Measurements from ENCODE around the gene KIF13A.

Gene KIF13A

DNA sequence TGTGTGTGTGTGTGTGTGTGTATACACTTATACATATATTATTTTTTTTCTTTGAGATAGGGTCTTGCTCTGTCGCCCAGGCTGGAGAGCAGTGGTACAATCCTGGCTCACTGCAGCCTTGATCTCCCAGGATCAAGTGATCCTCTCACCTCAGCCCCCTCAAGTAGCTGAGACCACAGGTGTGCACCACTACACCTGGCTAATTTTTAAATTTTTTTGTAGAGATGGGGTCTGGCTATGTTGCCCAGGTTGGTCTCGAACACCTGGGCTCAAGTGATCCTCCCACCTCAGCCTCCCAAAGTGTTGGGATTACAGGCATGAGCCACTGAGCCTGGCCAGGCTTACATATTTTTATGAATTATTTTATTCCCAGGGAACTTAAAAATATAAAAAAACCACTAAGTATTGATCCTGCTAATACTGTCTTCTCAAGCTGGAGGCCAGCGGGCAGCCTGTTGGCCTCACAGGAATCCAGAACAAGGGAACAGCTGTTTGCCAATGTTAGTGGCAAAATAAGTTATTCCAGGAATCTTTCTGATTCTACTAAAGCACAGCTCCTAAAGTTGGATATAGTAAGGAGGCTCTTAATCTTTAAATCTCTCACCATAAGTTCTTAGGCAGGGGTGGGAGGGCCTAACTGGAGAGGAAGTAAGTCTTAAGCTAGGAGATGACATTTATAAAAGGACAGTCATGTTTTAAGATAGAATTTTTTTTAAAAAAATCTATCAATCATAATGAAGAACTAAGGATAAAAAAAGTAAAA, 145.2 kb downstream of the KIF13A start:
- Histone ChIP-seq H3K27me3 (ENCODE audit: insufficient read depth, low read length) (no peaks in the 10 kb centered on the region), H3K36me3 (ENCODE audit: insufficient read depth, low read length) (peaks cover 12% of the 10 kb centered on the region), H2AFZ (ENCODE audit: low read depth, low read length) (no peak overlapping the region), H3K9me3 (ENCODE audit: low read length) (no peaks in the 10 kb centered on the region), H3K4me3 (ENCODE audit: low read length) (no peak overlapping the region), H3K4me1 (ENCODE audit: insufficient read depth, low read length) (peaks cover 9% of the 10 kb centered on the region)

DNA sequence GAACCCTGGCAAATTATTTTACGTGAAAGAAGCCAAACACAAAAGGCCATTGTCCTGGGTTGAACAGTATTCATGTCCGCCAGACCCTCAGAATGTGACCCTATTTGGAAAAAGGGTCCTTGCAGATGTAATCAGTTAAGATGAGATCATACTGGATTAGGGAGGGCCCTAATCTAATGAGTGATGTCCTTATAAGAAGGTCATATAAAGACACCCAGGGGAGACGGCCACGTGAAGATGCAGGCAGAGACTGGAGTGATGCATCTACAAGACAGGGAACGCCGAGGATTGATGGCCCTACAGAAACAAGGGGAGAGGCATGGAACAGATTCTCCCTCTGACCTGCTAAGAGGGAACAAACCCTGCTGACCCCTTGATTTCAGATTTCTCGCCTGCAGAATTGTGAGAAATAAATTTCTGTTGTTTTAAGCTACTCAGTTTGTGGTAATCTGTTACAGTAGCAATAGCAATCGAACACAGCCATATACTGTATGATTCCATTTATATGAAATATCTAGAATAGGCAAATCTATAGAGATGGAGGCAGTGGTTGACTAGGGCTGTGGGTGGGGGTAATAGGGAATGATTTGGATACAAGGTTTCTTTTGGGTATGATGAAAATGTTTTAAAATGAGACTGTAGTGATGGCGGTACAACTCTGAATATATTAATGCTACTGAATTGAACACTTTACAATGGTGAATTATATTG, 147.8 kb downstream of the KIF13A start:
- no peaks in the 10 kb centered on the region for H3K9me3 ChIP-seq (ENCODE audit: low read length)

DNA sequence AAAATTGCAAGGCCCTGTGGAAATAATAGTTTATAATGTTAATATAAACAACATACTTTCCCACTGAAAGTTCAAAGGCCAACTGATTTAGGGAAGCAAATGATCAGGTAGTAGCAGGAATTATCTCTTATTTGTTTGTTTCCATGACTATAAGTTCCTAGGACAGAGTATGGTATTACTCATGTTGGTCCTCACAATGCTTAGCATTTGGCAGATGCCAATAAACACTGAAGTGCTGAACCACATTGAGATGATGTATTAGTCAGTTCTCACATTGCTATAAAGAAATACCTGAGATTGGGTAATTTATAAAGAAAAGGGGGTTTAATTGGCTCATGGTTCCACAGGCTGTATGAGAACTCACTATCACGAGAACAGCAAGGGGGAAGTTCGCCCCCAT, 151.1 kb downstream of the KIF13A start:
- H3K36me3 ChIP-seq (ENCODE audit: insufficient read depth, low read length): peaks cover 33% of the 10 kb centered on the region
- no peak overlapping the region for H2AFZ ChIP-seq (ENCODE audit: low read depth, low read length)
- H3K9me3 ChIP-seq (ENCODE audit: low read length): no peaks in the 10 kb centered on the region
- no peak overlapping the region for H3K4me3 ChIP-seq (ENCODE audit: low read length)
- no peaks in the 10 kb centered on the region for H3K27me3 ChIP-seq (ENCODE audit: insufficient read depth, low read length)
- H3K4me1 ChIP-seq (ENCODE audit: insufficient read depth, low read length): peaks cover 9% of the 10 kb centered on the region

More for the DNA sequence above, 147.8 kb downstream of the KIF13A start:
- H3K4me1 ChIP-seq (ENCODE audit: insufficient read depth, low read length): peaks cover 9% of the 10 kb centered on the region
- no peak overlapping the region for H2AFZ ChIP-seq (ENCODE audit: low read depth, low read length)
- no peak overlapping the region for H3K4me3 ChIP-seq (ENCODE audit: low read length)
- H3K27me3 ChIP-seq (ENCODE audit: insufficient read depth, low read length): no peaks in the 10 kb centered on the region
- peaks cover 21% of the 10 kb centered on the region for H3K36me3 ChIP-seq (ENCODE audit: insufficient read depth, low read length)

DNA sequence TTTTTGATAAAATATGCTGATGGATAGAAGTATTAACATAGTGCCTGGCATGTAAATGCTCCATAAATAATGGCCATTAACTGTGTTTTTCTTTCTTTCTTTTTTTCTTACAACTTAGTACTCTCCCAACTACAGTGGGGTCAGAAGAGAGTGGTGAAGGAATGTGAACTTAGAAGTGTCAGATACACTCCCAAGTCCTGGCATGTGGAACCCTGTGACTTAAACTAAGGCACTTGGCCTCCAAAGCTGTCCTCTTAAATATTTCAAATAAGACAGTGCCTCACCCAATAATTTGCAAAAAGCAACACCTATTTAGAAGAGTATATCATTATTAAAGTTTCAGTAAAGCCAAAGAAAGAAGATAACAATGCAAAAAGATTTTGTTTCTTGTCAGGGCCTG, 151.7 kb downstream of the KIF13A start:
- H3K36me3 ChIP-seq (ENCODE audit: insufficient read depth, low read length): peaks cover 38% of the 10 kb centered on the region
- H3K4me1 ChIP-seq (ENCODE audit: insufficient read depth, low read length): peaks cover 9% of the 10 kb centered on the region
- H2AFZ ChIP-seq (ENCODE audit: low read depth, low read length): no peak overlapping the region
- H3K27me3 ChIP-seq (ENCODE audit: insufficient read depth, low read length): no peaks in the 10 kb centered on the region
- no peak overlapping the region for H3K4me3 ChIP-seq (ENCODE audit: low read length)
- no peaks in the 10 kb centered on the region for H3K9me3 ChIP-seq (ENCODE audit: low read length)

DNA sequence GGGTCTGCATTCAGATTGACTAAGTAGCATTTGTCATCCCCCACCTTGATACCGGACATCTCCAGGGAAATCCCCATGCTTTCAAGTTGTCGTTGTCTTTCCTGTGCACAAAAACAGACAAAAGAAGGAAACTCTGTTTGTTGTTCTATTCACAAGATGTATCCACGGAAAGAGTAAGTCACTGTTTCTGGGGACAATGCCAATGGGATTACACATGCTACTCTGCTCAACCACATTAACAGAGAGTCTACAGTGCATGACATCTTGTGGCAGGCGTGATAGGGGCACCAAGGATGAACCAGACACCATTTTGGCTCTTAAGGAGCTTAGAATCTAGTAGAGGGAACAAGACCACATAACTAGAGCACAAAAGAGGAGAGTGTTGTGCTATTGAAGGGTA, 156.3 kb downstream of the KIF13A start:
- Histone ChIP-seq H3K9me3 (ENCODE audit: low read length) (no peaks in the 10 kb centered on the region), H3K27me3 (ENCODE audit: insufficient read depth, low read length) (no peaks in the 10 kb centered on the region), H3K4me1 (ENCODE audit: insufficient read depth, low read length) (no peaks in the 10 kb centered on the region), H3K36me3 (ENCODE audit: insufficient read depth, low read length) (peaks cover 62% of the 10 kb centered on the region), H3K4me3 (ENCODE audit: low read length) (no peak overlapping the region), H2AFZ (ENCODE audit: low read depth, low read length) (no peak overlapping the region)

DNA sequence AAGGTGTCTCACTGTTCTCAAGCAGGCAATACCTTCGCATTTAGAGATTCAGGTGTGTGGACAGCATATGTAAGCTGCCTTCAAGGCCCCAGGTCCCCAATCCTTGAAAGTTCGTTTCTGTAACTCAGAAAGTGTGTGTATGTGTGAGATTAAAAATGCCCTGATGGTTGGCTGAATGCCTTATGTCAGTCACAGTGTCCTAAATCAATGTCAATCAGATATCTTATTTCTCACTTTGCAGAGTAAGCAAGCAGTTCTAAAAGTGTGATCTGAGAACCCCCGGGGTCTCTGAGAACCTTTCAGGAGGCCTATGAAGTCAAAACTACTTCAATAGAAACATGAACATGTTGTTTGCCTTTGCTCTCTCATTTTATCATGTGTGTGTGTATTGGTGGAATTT, 157.5 kb downstream of the KIF13A start:
- Histone ChIP-seq H3K27me3 (ENCODE audit: insufficient read depth, low read length) (no peaks in the 10 kb centered on the region), H2AFZ (ENCODE audit: low read depth, low read length) (no peak overlapping the region), H3K36me3 (ENCODE audit: insufficient read depth, low read length) (peaks cover 74% of the 10 kb centered on the region), H3K4me1 (ENCODE audit: insufficient read depth, low read length) (no peaks in the 10 kb centered on the region), H3K4me3 (ENCODE audit: low read length) (no peak overlapping the region), H3K9me3 (ENCODE audit: low read length) (no peaks in the 10 kb centered on the region)

DNA sequence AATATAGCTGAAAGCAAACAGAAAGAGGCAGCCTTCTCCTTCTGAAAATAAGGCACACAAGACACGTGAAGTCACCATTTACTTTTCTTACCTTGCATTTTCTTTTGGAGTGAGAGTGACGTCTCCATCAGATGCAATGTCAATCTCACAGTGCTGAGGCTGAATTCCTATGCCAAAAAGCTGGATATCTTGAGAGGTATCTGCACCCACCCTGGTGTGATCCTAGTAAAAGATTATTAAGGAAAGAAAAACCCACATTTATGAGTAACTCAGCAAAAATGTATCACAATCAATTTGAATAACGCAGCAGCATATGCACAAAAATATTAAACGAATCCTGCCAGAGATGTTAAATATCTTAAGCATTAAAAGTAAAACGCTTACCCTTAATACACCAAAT, 159.3 kb downstream of the KIF13A start:
- no peaks in the 10 kb centered on the region for H3K9me3 ChIP-seq (ENCODE audit: low read length)
- H3K4me3 ChIP-seq (ENCODE audit: low read length): no peak overlapping the region
- H3K27me3 ChIP-seq (ENCODE audit: insufficient read depth, low read length): no peaks in the 10 kb centered on the region
- peaks cover 68% of the 10 kb centered on the region for H3K36me3 ChIP-seq (ENCODE audit: insufficient read depth, low read length)
- H2AFZ ChIP-seq (ENCODE audit: low read depth, low read length): no peak overlapping the region
- no peaks in the 10 kb centered on the region for H3K4me1 ChIP-seq (ENCODE audit: insufficient read depth, low read length)

DNA sequence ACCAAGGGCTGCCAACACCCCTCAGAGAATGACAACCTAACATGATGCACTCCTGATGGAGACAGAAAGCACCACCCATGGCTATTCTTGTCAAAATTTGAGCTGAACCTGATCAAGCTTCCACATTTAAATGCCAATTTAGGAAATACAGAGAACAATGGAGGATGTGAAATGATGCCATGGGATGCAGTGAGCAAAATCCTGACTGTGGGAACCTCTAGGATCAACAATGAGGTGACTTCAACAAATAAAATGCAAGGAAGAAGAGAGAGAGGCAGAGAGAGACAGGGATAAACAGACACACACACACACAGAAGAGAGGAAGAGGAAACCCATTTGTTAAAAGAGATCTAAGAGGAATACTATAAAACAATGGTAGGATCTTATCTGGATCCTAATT, 161.1 kb downstream of the KIF13A start:
- Histone ChIP-seq H3K9me3 (ENCODE audit: low read length) (no peaks in the 10 kb centered on the region), H3K36me3 (ENCODE audit: insufficient read depth, low read length) (peaks cover 62% of the 10 kb centered on the region), H2AFZ (ENCODE audit: low read depth, low read length) (no peak overlapping the region), H3K4me1 (ENCODE audit: insufficient read depth, low read length) (no peaks in the 10 kb centered on the region), H3K4me3 (ENCODE audit: low read length) (no peak overlapping the region), H3K27me3 (ENCODE audit: insufficient read depth, low read length) (no peaks in the 10 kb centered on the region)

DNA sequence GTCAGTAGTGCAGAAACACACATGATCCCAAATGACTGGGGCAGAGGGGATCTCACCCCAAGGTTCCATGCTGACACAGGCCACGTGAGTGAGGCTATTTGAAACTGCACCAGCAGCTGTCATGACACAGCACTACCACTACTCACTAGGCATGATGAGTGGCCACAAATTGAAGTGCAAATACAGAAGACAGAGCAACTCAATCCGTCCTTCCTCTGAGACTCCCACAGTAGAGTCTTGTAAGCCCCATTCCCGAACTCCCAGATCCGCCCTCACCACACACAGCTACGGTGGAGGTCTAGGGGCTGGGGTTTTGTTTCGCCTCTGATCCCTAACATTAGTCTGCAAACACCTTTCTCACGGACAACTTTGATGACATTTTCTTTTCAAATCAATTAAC, 167.4 kb downstream of the KIF13A start:
- H3K4me1 ChIP-seq (ENCODE audit: insufficient read depth, low read length): no peaks in the 10 kb centered on the region
- H3K4me3 ChIP-seq (ENCODE audit: low read length): no peak overlapping the region
- H3K36me3 ChIP-seq (ENCODE audit: insufficient read depth, low read length): peaks cover 33% of the 10 kb centered on the region
- H2AFZ ChIP-seq (ENCODE audit: low read depth, low read length): no peak overlapping the region
- H3K9me3 ChIP-seq (ENCODE audit: low read length): no peaks in the 10 kb centered on the region
- no peaks in the 10 kb centered on the region for H3K27me3 ChIP-seq (ENCODE audit: insufficient read depth, low read length)

DNA sequence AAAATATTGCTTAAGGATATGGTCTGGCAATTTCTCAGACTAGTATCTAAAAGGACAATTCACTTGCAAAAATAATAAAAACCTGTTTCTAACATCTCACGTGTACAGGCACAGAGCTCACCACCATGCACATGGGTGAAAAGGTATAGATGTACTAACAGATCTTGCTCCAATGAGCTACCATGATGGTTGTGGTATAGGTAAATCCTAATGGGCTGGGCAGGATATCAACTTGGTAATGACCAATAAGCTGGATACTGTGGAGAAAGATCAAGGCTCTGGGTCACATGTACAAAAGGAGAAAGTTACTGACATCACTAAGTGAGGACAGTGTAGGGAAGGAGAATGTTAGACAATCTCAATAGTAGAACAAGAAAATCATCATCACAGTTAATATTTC, 169.7 kb downstream of the KIF13A start:
- H3K4me3 ChIP-seq (ENCODE audit: low read length): no peak overlapping the region
- H3K36me3 ChIP-seq (ENCODE audit: insufficient read depth, low read length): peaks cover 41% of the 10 kb centered on the region
- no peaks in the 10 kb centered on the region for H3K4me1 ChIP-seq (ENCODE audit: insufficient read depth, low read length)
- H3K27me3 ChIP-seq (ENCODE audit: insufficient read depth, low read length): no peaks in the 10 kb centered on the region
- H2AFZ ChIP-seq (ENCODE audit: low read depth, low read length): no peak overlapping the region
- H3K9me3 ChIP-seq (ENCODE audit: low read length): no peaks in the 10 kb centered on the region

DNA sequence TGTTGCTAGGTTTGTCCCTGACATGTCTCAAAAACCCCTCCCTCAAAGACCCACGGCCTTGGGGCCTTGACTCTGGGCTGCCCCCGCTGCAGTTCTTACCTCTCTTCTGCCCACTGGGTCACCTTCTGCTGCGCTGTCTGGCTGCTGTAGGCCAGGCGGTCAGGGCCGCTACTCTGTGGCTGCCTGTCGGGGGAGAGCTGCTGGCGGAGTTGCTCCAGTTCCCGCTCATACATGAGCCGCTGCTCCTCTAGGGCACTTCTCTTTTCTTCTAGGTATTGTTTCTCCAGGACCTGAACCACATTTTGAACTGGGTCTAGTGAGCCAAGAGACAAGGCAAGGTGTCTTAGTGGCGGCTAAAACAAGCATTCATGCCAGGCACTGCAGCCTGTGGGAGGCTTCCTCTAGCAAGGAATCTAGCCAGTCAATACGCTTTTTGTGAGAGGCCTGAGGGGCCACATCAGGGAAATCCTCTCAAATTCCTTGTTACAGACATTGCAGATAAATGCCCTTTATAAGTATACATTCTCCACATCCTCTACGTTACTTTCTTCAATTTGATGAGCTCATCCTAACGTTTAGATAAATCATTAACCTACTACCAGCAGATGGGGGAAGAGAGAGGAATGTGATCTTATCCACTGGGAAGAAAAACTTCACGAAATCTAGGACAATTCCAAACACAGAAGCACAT, 170.4 kb downstream of the KIF13A start:
- no peaks in the 10 kb centered on the region for H3K27me3 ChIP-seq (ENCODE audit: insufficient read depth, low read length)
- no peak overlapping the region for H2AFZ ChIP-seq (ENCODE audit: low read depth, low read length)
- H3K36me3 ChIP-seq (ENCODE audit: insufficient read depth, low read length): peaks cover 45% of the 10 kb centered on the region
- peaks cover 5% of the 10 kb centered on the region for H3K9me3 ChIP-seq (ENCODE audit: low read length)
- H3K4me3 ChIP-seq (ENCODE audit: low read length): no peak overlapping the region
- H3K4me1 ChIP-seq (ENCODE audit: insufficient read depth, low read length): no peaks in the 10 kb centered on the region

DNA sequence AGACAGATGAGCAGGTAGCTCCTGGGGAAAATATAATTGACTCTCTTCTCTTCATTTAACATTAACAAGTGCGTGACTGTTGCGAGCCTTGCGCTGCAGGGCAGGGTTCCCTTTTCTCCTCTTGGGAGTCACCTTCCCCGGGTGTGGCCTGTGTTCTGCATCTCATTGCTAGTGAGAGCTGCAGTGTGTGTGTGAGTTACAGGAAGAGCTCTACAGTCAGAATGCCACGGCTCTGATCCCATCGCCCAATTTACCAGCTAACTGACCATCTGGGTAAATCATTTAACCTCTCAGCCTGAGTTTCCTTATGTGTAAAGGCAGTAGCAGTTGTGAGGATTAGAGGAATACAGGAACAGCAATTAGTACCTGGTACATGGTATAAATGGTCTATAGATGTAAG, 173.9 kb downstream of the KIF13A start:
- H3K4me1 ChIP-seq (ENCODE audit: insufficient read depth, low read length): no peaks in the 10 kb centered on the region
- peaks cover 40% of the 10 kb centered on the region for H3K36me3 ChIP-seq (ENCODE audit: insufficient read depth, low read length)
- no peaks in the 10 kb centered on the region for H3K27me3 ChIP-seq (ENCODE audit: insufficient read depth, low read length)
- peaks cover 5% of the 10 kb centered on the region for H3K9me3 ChIP-seq (ENCODE audit: low read length)
- H2AFZ ChIP-seq (ENCODE audit: low read depth, low read length): no peak overlapping the region
- no peak overlapping the region for H3K4me3 ChIP-seq (ENCODE audit: low read length)

DNA sequence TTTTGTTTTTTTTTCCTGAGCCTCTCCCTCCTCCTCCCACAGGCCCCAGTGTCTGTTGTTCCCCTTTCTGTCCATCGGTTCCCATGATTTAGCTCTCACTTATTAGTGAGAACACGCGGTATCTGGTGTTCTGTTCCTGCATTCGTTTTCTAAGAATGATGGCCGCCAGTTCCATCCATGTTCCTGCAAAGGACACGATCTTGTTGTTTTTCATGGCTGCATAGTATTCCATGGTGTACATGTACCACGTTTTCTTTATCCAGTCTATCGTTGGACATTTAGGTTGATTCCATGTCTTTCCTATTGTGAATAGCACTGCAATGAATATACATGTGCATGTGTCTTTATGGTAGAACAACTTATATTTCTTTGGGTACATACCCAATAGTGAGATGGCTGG, 175.1 kb downstream of the KIF13A start:
- no peak overlapping the region for H3K4me3 ChIP-seq (ENCODE audit: low read length)
- no peaks in the 10 kb centered on the region for H3K4me1 ChIP-seq (ENCODE audit: insufficient read depth, low read length)
- peaks cover 7% of the 10 kb centered on the region for H3K9me3 ChIP-seq (ENCODE audit: low read length)
- no peak overlapping the region for H2AFZ ChIP-seq (ENCODE audit: low read depth, low read length)
- peaks cover 43% of the 10 kb centered on the region for H3K36me3 ChIP-seq (ENCODE audit: insufficient read depth, low read length)
- H3K27me3 ChIP-seq (ENCODE audit: insufficient read depth, low read length): no peaks in the 10 kb centered on the region
